ENCODE data around the gene SBK1.

Gene SBK1

GRCh38 chr16:28297784-28298510, 5.6 kb downstream of the SBK1 start:
- H3K27ac Mint-ChIP-seq, result no peak overlapping the region
- no peak for TF ChIP-seq CTCF (IDR thresholded peaks at IDR 0.05; ENCODE audit: unreplicated experiment in 3 of 3)
- H3K4me1 Mint-ChIP-seq, result peaks cover 7% of the 10 kb centered on the region
- H3K4me3 Mint-ChIP-seq, result no peak overlapping the region
- peaks cover 14% of the 10 kb centered on the region for H3K36me3 Mint-ChIP-seq (ENCODE audit: low read depth)
- H3K27me3 Mint-ChIP-seq (ENCODE audit: low read depth), result peaks cover 3% of the 10 kb centered on the region
- H3K9me3 Mint-ChIP-seq, result no peaks in the 10 kb centered on the region

- TF ChIP-seq CTCF (IDR thresholded peaks at IDR 0.05; ENCODE audit: unreplicated experiment in 3 of 3), result no peak
- Mint-ChIP-seq H3K27ac (no peak overlapping the region), H3K9me3 (no peaks in the 10 kb centered on the region), H3K4me1 (peaks cover 7% of the 10 kb centered on the region), H3K27me3 (ENCODE audit: low read depth) (peaks cover 3% of the 10 kb centered on the region), H3K4me3 (no peak overlapping the region), H3K36me3 (ENCODE audit: low read depth) (peaks cover 14% of the 10 kb centered on the region)
Measured at GRCh38 chr16:28298511-28298878, 6.2 kb downstream of the SBK1 start.

GRCh38 chr16:28300327-28300726, 8.0 kb downstream of the SBK1 start:
- peaks cover 2% of the 10 kb centered on the region for H3K4me1 Mint-ChIP-seq
- no peaks in the 10 kb centered on the region for H3K27me3 Mint-ChIP-seq (ENCODE audit: low read depth)
- H3K27ac Mint-ChIP-seq, result no peak overlapping the region
- no peak for TF ChIP-seq CTCF (IDR thresholded peaks at IDR 0.05; ENCODE audit: unreplicated experiment in 3 of 3)
- no peaks in the 10 kb centered on the region for H3K9me3 Mint-ChIP-seq
- H3K4me3 Mint-ChIP-seq, result no peak overlapping the region
- peaks cover 25% of the 10 kb centered on the region for H3K36me3 Mint-ChIP-seq (ENCODE audit: low read depth)

GRCh38 chr16:28301154-28301553, 8.8 kb downstream of the SBK1 start:
- Mint-ChIP-seq H3K27me3 (ENCODE audit: low read depth) (no peaks in the 10 kb centered on the region), H3K9me3 (no peaks in the 10 kb centered on the region), H3K4me1 (no peaks in the 10 kb centered on the region)

GRCh38 chr16:28301620-28302019, 9.3 kb downstream of the SBK1 start:
- no peaks in the 10 kb centered on the region for H3K9me3 Mint-ChIP-seq
- H3K27me3 Mint-ChIP-seq (ENCODE audit: low read depth), result no peaks in the 10 kb centered on the region
- H3K4me1 Mint-ChIP-seq, result no peaks in the 10 kb centered on the region
- H3K27ac Mint-ChIP-seq, result no peak overlapping the region
- H3K36me3 Mint-ChIP-seq (ENCODE audit: low read depth), result peaks cover 31% of the 10 kb centered on the region
- no peak for TF ChIP-seq CTCF (IDR thresholded peaks at IDR 0.05; ENCODE audit: unreplicated experiment in 3 of 3)
- no peak overlapping the region for H3K4me3 Mint-ChIP-seq

More at GRCh38 chr16:28301154-28301553, 8.8 kb downstream of the SBK1 start:
- H3K36me3 Mint-ChIP-seq (ENCODE audit: low read depth), result peaks cover 31% of the 10 kb centered on the region
- TF ChIP-seq CTCF (IDR thresholded peaks at IDR 0.05; ENCODE audit: unreplicated experiment in 3 of 3), result no peak
- H3K4me3 Mint-ChIP-seq, result no peak overlapping the region
- H3K27ac Mint-ChIP-seq, result no peak overlapping the region

GRCh38 chr16:28303132-28303531, 10.8 kb downstream of the SBK1 start:
- Mint-ChIP-seq H3K4me1 (no peaks in the 10 kb centered on the region), H3K27me3 (ENCODE audit: low read depth) (no peaks in the 10 kb centered on the region), H3K9me3 (no peaks in the 10 kb centered on the region), H3K36me3 (ENCODE audit: low read depth) (peaks cover 29% of the 10 kb centered on the region), H3K27ac (no peak overlapping the region), H3K4me3 (no peak overlapping the region)
- no peak for TF ChIP-seq CTCF (IDR thresholded peaks at IDR 0.05; ENCODE audit: unreplicated experiment in 3 of 3)

Data from nephron (organoid).